DOHH2 (cell line): ENCODE measurements around the gene TAF3.

Experiments used
- H3F3A ChIP-seq: fragments of 200-600 bp; sonication (generic), shearing (Covaris generic); 2 replicates; pipeline ENCODE4 v1.6.0; 2016; ENCODE audit warnings: antibody characterized with exemption, mild to moderate bottlenecking; ENCODE audit not compliant: control insufficient read depth, insufficient read depth
- H3K27ac ChIP-seq: fragments of 200-600 bp; sonication (generic); 2 replicates; pipeline ENCODE4 v1.5.1; 2014; ENCODE audit warnings: low read depth, mild to moderate bottlenecking, low read length, moderate library complexity
- H3K27me3 ChIP-seq: fragments of 200-600 bp; sonication (generic); 2 replicates; pipeline ENCODE4 v1.6.1; 2014; ENCODE audit warnings: mild to moderate bottlenecking, low read length, mixed read lengths; ENCODE audit not compliant: control insufficient read depth
- H3K36me3 ChIP-seq: fragments of 200-600 bp; sonication (generic); 2 replicates; pipeline ENCODE4 v1.6.1; 2014; ENCODE audit warnings: mild to moderate bottlenecking, low read length, moderate library complexity, mixed read lengths; ENCODE audit not compliant: control insufficient read depth
- H3K4me1 ChIP-seq: fragments of 200-600 bp; sonication (generic); 2 replicates; pipeline ENCODE4 v1.6.1; 2014; ENCODE audit warnings: mild to moderate bottlenecking, low read length, mixed read lengths; ENCODE audit not compliant: control insufficient read depth
- H3K4me2 ChIP-seq: fragments of 200-600 bp; sonication (generic); 2 replicates; pipeline ENCODE4 v1.6.0; 2014; ENCODE audit warnings: mild to moderate bottlenecking, low read length, moderate library complexity
- H3K4me3 ChIP-seq: fragments of 200-600 bp; sonication (generic); 2 replicates; pipeline ENCODE4 v1.5.1; 2014; ENCODE audit warnings: mild to moderate bottlenecking, low read length, mixed read lengths
- H3K79me2 ChIP-seq: fragments of 200-600 bp; sonication (generic); 2 replicates; pipeline ENCODE4 v1.6.1; 2014; ENCODE audit warnings: mild to moderate bottlenecking, low read length, mixed read lengths; ENCODE audit not compliant: control insufficient read depth
- H3K9me2 ChIP-seq: fragments of 200-600 bp; sonication (generic); replicated peaks from 2 replicates; pipeline ENCODE4 v1.6.1; 2014; ENCODE audit warnings: mild to moderate bottlenecking, low read length, mixed read lengths; ENCODE audit not compliant: control insufficient read depth
- H3K9me3 ChIP-seq: fragments of 200-600 bp; sonication (generic); 2 replicates; pipeline ENCODE4 v1.6.1; 2014; ENCODE audit warnings: antibody characterized with exemption, low read length, mixed read lengths; ENCODE audit not compliant: control insufficient read depth, insufficient read depth
- H4K20me1 ChIP-seq: fragments of 200-600 bp; sonication (generic); 2 replicates; pipeline ENCODE4 v1.6.0; 2014; ENCODE audit warnings: low read depth, mild to moderate bottlenecking, antibody characterized with exemption, low read length, moderate library complexity; ENCODE audit not compliant: control insufficient read depth, insufficient read depth
- EZH2phosphoT487 ChIP-seq: fragments of 200-600 bp; sonication (generic); IDR thresholded peaks from 2 replicates; pipeline ENCODE4 v1.6.1; 2017; ENCODE audit warnings: borderline replicate concordance, mild to moderate bottlenecking, antibody characterized with exemption, low read length, moderate library complexity, mixed read lengths
- TF ChIP-seq, protein P1 (sequence below): fragments of 200-600 bp; sonication (generic); IDR thresholded peaks from one replicate; pipeline ENCODE4 v1.5.1; 2014; ENCODE audit warnings: antibody characterized with exemption, mild to moderate bottlenecking, low read depth, low read length; ENCODE audit not compliant: poor library complexity, severe bottlenecking

Gene TAF3

DNA sequence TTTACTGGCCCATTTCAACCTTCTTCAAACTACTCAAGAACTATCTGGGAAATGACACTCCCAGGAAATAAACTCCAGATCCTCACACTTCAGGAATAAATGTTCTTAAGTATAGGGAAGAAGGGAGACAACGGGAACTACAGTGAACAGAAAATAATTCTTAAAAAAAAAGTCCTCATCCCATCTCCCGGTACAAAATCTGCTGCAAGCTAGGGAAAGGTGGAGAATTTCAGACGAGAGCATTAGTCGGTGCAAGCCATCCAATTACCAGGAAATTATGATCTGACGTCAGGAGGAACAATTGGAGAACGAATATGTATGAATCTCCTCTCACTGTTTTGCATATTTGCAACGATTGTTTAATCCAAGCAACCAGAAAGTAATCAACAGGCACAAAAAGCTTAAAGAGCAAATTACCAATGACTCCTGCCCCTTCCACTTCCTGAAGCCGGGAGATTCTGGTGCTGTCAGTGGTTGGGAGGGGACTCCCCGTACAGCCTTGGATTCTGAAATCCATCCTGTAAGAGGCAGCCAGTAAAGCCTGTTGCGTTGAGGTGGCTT is 221.1 kb downstream of the TAF3 start:
- Histone ChIP-seq H3K27ac (no peak overlapping the region), H3K4me1 (no peaks in the 10 kb centered on the region), H3K36me3 (no peaks in the 10 kb centered on the region), H3K9me2 (no peaks in the 10 kb centered on the region), H3K79me2 (no peaks in the 10 kb centered on the region), H3K4me3 (no peak overlapping the region), H4K20me1 (no peaks in the 10 kb centered on the region), H3F3A (no peaks in the 10 kb centered on the region), H3K9me3 (no peaks in the 10 kb centered on the region), H3K27me3 (peaks cover 55% of the 10 kb centered on the region), H3K4me2 (no peak overlapping the region)
- 0 out of 2 replicates have a peak, but pooled peaks have one; percentile 33 for TF ChIP-seq EZH2phosphoT487
- TF ChIP-seq, protein P1, sequence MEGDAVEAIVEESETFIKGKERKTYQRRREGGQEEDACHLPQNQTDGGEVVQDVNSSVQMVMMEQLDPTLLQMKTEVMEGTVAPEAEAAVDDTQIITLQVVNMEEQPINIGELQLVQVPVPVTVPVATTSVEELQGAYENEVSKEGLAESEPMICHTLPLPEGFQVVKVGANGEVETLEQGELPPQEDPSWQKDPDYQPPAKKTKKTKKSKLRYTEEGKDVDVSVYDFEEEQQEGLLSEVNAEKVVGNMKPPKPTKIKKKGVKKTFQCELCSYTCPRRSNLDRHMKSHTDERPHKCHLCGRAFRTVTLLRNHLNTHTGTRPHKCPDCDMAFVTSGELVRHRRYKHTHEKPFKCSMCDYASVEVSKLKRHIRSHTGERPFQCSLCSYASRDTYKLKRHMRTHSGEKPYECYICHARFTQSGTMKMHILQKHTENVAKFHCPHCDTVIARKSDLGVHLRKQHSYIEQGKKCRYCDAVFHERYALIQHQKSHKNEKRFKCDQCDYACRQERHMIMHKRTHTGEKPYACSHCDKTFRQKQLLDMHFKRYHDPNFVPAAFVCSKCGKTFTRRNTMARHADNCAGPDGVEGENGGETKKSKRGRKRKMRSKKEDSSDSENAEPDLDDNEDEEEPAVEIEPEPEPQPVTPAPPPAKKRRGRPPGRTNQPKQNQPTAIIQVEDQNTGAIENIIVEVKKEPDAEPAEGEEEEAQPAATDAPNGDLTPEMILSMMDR: no peak

DNA sequence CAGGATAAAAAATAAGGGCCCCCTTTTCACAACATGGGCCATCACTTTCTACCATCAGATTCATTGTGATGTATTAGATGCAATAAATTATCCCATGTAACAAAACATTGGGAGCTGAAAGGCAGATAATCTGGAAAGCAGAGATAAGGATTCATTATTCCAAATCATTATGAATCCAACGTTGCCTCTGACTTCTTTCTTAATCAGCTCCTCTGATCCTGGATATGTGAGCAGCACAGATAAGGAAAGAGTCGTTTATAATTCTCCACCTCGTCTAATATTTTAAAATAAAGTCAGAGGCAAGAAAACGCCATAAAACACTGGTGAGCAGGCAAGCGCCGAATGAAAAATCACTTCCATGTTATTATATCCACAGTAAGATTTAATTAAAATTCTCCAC is 222.3 kb downstream of the TAF3 start:
- Histone ChIP-seq H3K27me3 (peaks cover 67% of the 10 kb centered on the region), H3K4me1 (no peaks in the 10 kb centered on the region), H3K27ac (no peak overlapping the region), H3K9me3 (no peaks in the 10 kb centered on the region), H3K9me2 (no peaks in the 10 kb centered on the region), H3F3A (no peaks in the 10 kb centered on the region), H3K79me2 (no peaks in the 10 kb centered on the region), H3K4me2 (no peak overlapping the region), H3K36me3 (no peaks in the 10 kb centered on the region), H3K4me3 (no peak overlapping the region), H4K20me1 (no peaks in the 10 kb centered on the region)
- TF ChIP-seq, protein P1: no peak
- TF ChIP-seq EZH2phosphoT487: 0 out of 2 replicates have a peak, but pooled peaks have one; percentile 49

DNA sequence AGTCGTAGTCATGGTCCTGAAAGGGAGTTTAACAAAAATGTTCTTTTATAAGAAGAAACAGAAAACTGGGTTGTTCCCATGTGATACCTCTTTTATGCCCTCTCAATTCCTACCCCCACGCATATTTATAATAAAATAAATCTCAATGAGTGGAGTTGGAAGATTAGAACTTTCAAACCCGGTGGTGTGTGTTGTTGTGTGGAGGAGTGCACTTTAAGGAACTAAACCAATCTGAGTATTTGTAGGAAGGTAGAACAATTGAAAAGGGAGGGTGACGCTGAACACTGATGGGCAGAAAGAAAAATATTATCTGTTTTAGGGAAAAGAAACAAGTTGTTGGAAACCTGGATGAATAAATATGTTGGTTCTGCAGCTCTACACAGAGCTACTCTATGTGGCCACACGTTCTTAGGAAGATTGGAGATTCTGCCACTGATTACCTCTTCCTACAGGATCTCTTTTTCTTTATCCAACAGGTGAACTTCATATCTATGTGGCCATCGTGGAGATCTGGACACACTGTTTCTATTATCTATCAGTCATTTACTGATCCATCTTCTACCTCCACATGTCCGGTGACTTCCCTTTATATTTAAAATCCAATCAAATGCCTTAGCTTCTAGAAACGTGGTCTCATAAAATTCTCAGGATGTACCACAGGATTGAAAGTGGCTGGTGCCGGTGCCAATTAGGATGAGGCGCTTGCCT is 223.1 kb downstream of the TAF3 start:
- H3K79me2 ChIP-seq: no peaks in the 10 kb centered on the region
- no peaks in the 10 kb centered on the region for H3K4me1 ChIP-seq
- H3K27me3 ChIP-seq: peaks cover 74% of the 10 kb centered on the region
- H3K27ac ChIP-seq: no peak overlapping the region
- H3K9me2 ChIP-seq: no peaks in the 10 kb centered on the region
- no peak overlapping the region for H3K4me2 ChIP-seq
- TF ChIP-seq, protein P1: no peak
- no peak for TF ChIP-seq EZH2phosphoT487
- no peaks in the 10 kb centered on the region for H4K20me1 ChIP-seq
- H3F3A ChIP-seq: no peaks in the 10 kb centered on the region
- H3K9me3 ChIP-seq: no peaks in the 10 kb centered on the region
- no peak overlapping the region for H3K4me3 ChIP-seq
- H3K36me3 ChIP-seq: no peaks in the 10 kb centered on the region
